ENCODE data around the gene PRCD.
"Not testable (repeated sequence)": the region's sequence is repeated elsewhere in the genome, so short reads cannot be mapped to it uniquely, and the experiment has no call there.

The PRCD gene

DNA sequence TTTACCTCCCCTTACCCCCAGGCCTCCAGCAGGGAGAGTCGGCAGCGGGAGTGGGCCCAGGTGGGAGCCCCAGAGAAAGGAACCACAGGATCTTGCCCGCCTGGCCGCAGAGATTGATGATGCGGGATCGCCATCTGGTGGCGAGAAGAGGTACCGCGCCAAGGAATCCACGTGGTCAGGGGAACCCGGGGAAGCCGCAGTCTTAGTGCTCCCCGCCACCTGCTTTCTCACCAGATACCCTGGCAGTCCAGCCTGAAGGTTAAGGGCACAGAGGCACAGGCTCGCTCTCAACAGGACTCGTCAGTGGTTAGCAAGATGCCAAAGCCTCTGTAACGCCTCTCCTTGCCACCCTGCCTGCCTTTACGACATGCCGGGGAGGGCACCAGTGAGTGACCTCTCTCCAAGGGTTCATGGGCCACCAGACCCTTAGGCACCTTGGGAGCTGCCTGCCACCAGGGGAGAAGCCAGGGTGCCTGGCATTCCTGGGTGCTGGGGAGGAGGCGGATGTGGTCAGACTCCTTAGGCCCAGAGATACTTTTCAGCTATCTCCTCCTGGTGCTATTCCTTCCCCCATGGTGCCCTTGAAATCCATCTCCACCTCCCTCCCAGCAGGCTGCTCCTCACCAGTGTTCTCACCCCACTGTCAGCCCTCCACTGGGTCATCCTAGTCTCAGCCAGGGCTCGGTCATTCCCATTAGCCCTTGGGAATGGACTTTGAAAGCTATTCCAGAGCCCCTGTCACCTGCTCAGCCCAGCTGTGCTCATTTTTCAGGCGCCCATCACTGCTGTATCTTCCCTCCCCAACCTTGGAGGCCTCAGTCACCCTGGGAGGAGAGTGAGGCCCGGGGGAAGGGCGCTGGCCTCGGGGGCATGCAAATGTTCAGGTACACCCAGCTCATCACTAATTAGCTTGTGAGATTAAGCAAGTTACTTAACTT, 33.2 kb upstream of the PRCD start:
- Histone ChIP-seq H3K4me2 (ENCODE audit: insufficient read depth, low read length) (peak overlapping the region; percentile 47; the same call in 1 of the 2 replicates), H3K9me3 (ENCODE audit: insufficient read depth, low read length, severe bottlenecking) (no peaks in the 10 kb centered on the region), H3K27ac (ENCODE audit: low read length) (no peak overlapping the region), H3K4me1 (ENCODE audit: insufficient read depth, low read length) (peaks cover 13% of the 10 kb centered on the region), H3K9ac (ENCODE audit: low read depth, low read length) (no peak overlapping the region), H3K36me3 (ENCODE audit: insufficient read depth, low read length) (no peaks in the 10 kb centered on the region), H3K27me3 (ENCODE audit: insufficient read depth, low read length, poor library complexity) (peaks cover 15% of the 10 kb centered on the region), H3K4me3 (ENCODE audit: low read depth in 1 of 2, low read length in 2 of 2) (no peak overlapping the region), H2AFZ (ENCODE audit: low read depth, low read length) (peak overlapping the region; percentile 69; the same call in 1 of the 2 replicates), H3K79me2 (ENCODE audit: insufficient read depth, low read length) (no peaks in the 10 kb centered on the region), H4K20me1 (ENCODE audit: insufficient read depth, low read length) (no peaks in the 10 kb centered on the region)
- DNase-seq (peak; percentile 86), ATAC-seq (ENCODE audit: insufficient read depth, low read depth) (peak; percentile 93)
- TF ChIP-seq EZH2 (IDR thresholded peaks at IDR 0.05; ENCODE audit: borderline replicate concordance, low read depth, low read length, severe bottlenecking) = no peak
- TF ChIP-seq, protein P1, sequence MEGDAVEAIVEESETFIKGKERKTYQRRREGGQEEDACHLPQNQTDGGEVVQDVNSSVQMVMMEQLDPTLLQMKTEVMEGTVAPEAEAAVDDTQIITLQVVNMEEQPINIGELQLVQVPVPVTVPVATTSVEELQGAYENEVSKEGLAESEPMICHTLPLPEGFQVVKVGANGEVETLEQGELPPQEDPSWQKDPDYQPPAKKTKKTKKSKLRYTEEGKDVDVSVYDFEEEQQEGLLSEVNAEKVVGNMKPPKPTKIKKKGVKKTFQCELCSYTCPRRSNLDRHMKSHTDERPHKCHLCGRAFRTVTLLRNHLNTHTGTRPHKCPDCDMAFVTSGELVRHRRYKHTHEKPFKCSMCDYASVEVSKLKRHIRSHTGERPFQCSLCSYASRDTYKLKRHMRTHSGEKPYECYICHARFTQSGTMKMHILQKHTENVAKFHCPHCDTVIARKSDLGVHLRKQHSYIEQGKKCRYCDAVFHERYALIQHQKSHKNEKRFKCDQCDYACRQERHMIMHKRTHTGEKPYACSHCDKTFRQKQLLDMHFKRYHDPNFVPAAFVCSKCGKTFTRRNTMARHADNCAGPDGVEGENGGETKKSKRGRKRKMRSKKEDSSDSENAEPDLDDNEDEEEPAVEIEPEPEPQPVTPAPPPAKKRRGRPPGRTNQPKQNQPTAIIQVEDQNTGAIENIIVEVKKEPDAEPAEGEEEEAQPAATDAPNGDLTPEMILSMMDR (IDR thresholded peaks at IDR 0.05; ENCODE audit: borderline replicate concordance, extremely low read depth, low read length, poor library complexity, severe bottlenecking) = peak; percentile 96

DNA sequence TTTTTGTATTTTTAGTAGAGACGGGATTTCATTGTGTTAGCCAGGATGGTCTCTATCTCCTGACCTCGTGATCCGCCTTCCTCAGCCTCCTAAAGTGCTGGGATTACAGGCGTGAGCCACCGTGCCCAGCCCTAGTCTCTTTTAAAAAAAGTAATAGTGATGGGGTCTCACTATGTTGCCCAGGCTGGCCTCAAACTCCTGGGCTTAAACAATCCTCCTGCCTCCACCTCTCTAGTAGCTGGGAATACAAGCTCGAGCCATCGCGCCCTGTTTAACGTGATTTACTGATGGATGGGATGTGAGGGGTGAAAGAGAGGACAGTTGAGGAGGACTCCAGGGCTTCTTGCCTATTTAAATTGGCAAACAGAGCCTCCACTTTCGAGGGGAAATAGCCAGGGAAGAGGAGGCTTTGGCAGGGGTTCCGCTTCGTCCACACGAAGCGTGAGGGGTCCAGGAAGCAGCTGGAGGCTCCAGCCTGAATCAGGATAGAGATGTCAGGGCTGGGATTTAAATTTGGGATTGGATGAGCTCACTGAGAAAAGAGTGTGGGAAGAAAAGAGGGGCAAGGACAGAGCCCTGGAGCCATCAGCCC, 31.3 kb upstream of the PRCD start:
- H3K36me3 ChIP-seq (ENCODE audit: insufficient read depth, low read length); H3K4me3 ChIP-seq (ENCODE audit: low read depth in 1 of 2, low read length in 2 of 2); H3K27ac ChIP-seq (ENCODE audit: low read length); H3K9ac ChIP-seq (ENCODE audit: low read depth, low read length); H3K4me2 ChIP-seq (ENCODE audit: insufficient read depth, low read length); DNase-seq; H3K4me1 ChIP-seq (ENCODE audit: insufficient read depth, low read length); H4K20me1 ChIP-seq (ENCODE audit: insufficient read depth, low read length); H2AFZ ChIP-seq (ENCODE audit: low read depth, low read length); H3K79me2 ChIP-seq (ENCODE audit: insufficient read depth, low read length); H3K9me3 ChIP-seq (ENCODE audit: insufficient read depth, low read length, severe bottlenecking); ATAC-seq (ENCODE audit: insufficient read depth, low read depth): not testable (repeated sequence)
- H3K27me3 ChIP-seq (ENCODE audit: insufficient read depth, low read length, poor library complexity) = peaks cover 15% of the 10 kb centered on the region

DNA sequence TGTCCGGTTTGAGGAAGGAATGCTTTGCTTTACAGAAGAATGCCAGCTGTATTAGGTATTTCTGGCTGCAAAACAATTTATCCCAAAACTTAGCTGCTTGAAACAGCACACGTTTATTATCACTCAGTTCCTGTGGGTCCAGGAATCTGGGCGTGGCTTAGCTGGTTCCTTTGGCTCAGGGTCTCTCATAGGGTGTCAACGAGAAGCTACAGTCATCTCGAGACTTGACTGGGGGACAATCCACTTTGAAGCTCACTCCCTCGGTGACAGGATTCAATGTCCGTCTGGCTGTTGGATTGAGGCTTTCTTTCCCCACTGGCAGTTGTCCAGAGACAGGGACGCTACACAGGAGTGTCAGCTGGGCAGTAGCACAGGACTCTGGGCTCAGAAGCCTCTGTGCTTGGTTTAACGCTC, 29.0 kb upstream of the PRCD start:
- Histone ChIP-seq H3K4me3 (ENCODE audit: low read depth in 1 of 2, low read length in 2 of 2) (no peak overlapping the region), H3K36me3 (ENCODE audit: insufficient read depth, low read length) (no peaks in the 10 kb centered on the region), H3K9ac (ENCODE audit: low read depth, low read length) (no peak overlapping the region), H3K27ac (ENCODE audit: low read length) (no peak overlapping the region), H4K20me1 (ENCODE audit: insufficient read depth, low read length) (no peaks in the 10 kb centered on the region), H3K9me3 (ENCODE audit: insufficient read depth, low read length, severe bottlenecking) (no peaks in the 10 kb centered on the region), H3K27me3 (ENCODE audit: insufficient read depth, low read length, poor library complexity) (peaks cover 15% of the 10 kb centered on the region), H3K79me2 (ENCODE audit: insufficient read depth, low read length) (no peaks in the 10 kb centered on the region), H3K4me2 (ENCODE audit: insufficient read depth, low read length) (no peak overlapping the region), H3K4me1 (ENCODE audit: insufficient read depth, low read length) (peaks cover 8% of the 10 kb centered on the region), H2AFZ (ENCODE audit: low read depth, low read length) (no peak overlapping the region)
- no peak for TF ChIP-seq EZH2 (IDR thresholded peaks at IDR 0.05; ENCODE audit: borderline replicate concordance, low read depth, low read length, severe bottlenecking)
- TF ChIP-seq, protein P1 (IDR thresholded peaks at IDR 0.05; ENCODE audit: borderline replicate concordance, extremely low read depth, low read length, poor library complexity, severe bottlenecking) = no peak
- DNase-seq = no peak
- ATAC-seq (ENCODE audit: insufficient read depth, low read depth) = no peak

Data from DND-41 (cell line).